Superior temporal gyrus (tissue), 1 donor: ENCODE data around the gene AGRN.
"Not testable (repeated sequence)": the region's sequence is repeated elsewhere in the genome, so short reads cannot be mapped to it uniquely, and the experiment has no call there.

ENCODE experiments used
- DNase-seq: peaks from one replicate; pipeline ENCODE4 v3.0.0-alpha.2; 2016; ENCODE audit errors: extremely low spot score

Gene AGRN

DNA sequence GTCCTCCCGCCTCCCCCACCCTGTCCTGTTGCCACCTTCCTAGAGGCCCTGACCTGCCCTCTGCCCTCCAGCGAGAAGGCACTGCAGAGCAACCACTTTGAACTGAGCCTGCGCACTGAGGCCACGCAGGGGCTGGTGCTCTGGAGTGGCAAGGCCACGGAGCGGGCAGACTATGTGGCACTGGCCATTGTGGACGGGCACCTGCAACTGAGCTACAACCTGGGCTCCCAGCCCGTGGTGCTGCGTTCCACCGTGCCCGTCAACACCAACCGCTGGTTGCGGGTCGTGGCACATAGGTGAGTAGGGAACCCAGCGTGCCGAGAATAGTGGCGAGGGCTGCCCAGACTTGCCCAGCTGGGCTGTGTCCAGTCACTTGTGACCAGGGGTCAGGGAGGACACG lies 33.8 kb downstream of the AGRN start:
- no peak for DNase-seq

DNA sequence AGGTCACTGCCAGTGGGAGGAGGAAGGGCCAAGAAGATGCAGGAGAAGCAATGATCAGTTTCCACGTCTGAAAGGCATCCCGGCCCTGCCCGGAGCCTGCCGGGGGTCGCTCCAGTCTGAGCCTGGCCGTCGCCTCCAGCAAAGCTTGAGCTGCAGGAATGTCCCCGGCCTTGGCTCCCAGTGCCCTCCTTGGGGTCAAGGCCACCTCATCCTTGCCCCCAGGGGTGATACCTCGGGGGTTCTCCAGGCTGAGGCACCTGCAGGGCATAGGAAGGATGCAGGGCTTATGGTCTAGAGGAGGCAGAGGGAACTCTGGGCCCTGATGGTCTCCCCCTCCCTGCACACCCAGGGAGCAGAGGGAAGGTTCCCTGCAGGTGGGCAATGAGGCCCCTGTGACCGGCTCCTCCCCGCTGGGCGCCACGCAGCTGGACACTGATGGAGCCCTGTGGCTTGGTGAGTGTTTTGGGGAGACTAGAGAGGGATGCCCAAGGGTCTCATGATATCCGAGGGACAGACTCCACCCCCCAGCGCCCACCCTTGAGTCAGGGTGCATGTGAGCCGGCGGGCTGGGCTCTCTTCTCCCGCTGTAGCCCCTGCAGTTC lies 34.3 kb downstream of the AGRN start:
- DNase-seq, result no peak

DNA sequence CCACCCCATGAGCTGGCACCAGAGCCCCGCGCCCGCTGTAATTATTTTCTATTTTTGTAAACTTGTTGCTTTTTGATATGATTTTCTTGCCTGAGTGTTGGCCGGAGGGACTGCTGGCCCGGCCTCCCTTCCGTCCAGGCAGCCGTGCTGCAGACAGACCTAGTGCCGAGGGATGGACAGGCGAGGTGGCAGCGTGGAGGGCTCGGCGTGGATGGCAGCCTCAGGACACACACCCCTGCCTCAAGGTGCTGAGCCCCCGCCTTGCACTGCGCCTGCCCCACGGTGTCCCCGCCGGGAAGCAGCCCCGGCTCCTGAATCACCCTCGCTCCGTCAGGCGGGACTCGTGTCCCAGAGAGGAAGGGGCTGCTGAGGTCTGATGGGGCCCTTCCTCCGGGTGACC lies 35.1 kb downstream of the AGRN start:
- DNase-seq, result no peak

DNA sequence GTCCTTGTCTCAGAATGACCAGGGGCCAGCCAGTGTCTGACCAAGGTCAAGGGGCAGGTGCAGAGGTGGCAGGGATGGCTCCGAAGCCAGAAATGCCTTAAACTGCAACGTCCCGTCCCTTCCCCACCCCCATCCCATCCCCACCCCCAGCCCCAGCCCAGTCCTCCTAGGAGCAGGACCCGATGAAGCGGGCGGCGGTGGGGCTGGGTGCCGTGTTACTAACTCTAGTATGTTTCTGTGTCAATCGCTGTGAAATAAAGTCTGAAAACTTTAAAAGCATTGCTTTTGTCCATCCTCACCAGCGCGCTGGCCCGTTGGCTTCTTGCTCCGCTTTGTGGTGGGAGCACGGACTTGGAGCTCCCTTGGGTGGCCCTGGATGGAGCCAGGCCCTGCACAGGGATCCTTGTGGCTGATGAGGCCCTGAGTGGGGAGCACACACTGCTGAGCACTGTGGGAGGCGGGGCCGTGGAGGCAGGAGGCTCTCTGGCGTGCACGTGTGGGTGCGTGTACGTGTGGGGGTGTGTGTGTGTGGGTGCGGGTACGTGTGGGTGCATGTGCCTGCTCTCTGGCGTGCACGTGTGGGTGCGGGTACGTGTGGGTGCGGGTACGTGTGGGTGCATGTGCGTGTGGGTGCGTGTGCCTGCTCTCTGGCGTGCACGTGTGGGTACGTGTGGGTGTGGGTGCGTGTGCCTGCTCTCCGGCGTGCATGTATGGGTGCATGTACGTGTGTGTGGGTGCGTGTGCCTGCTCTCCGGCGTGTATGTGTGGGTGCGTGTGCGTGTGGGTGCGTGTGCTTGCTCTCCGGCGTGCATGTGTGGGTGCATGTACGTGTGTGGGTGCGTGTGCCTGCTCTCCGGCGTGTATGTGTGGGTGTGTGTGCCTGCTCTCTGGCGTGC lies 36.2 kb downstream of the AGRN start:
- no peak for DNase-seq

DNA sequence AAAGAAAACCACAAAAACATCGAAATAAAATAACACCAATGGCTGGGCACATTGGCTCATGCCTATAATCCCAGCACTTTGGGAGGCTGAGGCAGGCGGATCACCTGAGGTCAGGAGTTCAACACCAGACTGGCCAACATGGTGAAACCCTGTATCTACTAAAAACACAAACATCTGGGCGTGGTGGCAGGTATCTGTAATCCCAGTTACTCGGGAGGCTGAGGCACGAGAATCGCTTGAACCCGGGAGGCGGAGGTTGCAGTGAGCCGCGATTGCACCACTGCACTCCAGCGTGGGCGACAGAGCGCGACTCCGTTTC lies 37.8 kb downstream of the AGRN start:
- not testable (repeated sequence) for DNase-seq

DNA sequence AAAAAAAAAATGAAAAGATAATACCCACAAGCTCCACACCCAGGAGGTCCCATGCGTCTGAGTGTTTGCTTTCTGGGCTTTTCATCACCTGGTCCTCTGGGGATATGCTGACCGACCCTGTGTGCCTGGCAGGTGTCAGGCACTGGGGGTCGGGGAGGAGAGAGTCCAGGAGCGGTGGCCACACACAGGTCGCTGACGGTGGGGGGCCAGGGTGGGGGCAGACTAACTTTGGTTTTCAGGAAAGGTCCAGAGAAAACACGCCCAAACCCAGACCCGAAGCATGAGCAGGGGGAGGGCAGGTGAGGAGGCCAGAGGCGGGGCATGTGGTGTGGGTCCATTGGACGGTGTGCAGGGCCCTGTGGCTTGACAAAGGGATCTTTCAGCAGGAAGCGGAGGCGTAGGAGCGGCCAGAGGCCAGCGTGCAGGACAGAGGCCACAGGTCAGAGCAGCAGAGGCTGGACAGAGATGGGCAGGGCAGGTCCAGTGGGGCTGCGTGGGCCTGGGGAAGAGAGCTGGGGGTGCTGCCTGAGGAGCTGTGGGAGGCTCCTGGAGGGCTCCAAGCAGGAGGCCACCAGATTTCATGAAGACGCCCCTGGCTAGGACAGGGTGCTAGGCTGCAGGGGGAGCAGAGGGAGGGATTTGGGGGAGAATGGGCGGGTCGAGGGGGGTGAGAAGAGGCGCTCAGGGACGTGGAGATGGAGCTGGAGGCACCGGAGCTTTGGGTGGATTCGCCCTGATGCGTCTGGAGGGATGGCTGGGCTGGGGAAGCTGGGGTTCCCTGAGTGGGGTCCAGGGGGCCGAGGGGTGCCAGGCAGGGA lies 38.4 kb downstream of the AGRN start:
- DNase-seq, result no peak

DNA sequence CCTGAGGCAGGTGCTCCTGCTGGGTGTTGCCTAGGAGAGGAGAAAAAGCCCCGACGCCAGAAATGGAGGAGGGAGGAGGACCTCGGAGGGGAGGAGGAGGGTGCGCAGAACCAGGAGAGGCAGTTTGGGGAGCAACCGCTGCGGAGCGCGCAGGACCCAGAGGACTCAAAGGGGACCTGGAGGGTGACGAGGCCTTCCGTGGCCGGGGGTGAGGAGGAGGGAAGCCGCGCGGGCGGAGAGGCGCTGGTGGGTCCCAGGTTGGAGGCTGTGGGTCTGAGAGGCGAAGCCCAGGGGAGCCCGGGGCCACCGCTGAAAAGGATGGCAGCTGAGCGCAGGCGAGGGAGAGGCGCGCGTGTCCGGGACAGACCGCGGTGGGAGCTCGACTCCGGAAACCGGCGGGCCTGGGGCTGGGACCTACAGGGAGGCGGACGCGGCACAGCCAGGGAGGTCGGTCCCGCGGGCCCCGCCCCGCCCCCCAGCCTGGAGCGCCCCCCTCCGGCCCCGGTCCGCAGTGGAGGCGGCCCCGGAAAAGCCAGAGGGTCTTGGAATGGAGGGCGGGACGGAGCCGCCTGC lies 39.1 kb downstream of the AGRN start:
- DNase-seq, result no peak

DNA sequence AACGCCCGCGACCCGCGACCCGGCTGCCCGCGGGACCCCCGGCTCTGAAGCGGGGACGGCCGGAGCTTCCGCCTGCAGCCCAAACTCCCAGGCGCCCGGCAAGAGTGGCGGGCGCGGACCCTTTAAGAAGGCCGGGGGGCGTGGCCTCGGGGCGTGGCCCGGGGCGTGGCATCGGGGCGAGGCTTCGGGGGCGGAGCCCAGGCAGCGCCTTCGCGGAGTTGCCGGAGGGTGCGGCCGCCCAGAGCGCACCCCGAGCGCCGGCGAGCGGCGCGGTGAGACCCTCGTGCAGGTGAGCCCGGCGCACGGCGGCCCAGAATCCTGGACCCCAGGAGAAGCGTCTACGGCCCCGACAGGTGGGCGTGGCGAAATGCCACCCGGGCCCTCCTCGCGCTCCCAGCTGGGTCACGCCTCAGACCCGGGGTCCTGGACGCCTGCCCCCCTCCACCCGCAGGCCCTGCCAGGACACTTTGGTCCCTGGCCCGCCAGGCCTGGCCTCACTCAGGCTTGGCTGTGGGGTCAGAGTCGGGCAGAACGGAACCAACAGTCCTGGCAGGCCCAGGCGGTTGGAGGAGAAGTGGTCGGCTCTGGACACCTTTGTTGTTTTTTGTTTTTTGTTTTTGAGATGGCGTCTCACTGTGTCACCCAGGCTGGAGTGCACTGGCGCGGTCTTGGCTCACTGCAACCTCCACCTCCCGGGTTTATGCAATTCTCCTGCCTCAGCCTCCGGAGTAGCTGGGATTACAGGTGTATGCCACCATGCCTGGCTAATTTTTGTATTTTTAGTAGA lies 39.8 kb downstream of the AGRN start:
- peak; percentile 76 for DNase-seq

DNA sequence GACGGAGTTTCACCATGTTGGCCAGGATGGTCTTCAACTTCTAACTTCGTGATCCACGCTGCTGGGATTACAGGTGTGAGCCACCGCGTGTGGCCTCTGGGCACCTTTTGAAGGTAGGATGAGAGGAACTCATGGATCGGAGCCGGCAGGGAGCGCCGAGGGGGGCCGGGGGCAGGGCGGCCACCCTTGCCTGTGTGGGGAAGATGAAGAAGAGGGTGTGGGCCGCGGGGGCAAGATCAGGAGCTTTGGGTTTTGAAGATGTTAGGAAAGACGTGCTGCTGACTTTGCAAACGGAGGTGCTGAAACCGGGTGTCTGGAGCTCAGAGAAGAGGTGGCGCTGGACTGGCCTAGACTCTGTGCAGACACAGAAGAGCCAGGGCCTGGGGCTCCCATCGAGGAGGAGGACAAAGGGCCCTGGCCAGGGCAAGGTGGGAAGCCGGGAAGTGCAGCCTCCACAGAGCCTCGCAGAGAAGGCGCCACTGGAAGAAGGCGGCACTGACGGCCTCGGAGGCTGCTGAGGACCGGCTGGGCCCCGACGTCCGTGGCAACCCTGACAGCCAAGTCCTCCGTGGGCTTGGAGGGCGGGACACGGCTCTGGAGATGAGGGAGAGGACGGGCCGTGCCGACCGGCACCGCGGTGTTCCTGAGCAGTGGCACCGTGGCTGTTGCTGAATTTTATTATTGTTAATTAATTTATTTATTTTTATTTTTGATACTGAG lies 40.5 kb downstream of the AGRN start:
- DNase-seq, result no peak

DNA sequence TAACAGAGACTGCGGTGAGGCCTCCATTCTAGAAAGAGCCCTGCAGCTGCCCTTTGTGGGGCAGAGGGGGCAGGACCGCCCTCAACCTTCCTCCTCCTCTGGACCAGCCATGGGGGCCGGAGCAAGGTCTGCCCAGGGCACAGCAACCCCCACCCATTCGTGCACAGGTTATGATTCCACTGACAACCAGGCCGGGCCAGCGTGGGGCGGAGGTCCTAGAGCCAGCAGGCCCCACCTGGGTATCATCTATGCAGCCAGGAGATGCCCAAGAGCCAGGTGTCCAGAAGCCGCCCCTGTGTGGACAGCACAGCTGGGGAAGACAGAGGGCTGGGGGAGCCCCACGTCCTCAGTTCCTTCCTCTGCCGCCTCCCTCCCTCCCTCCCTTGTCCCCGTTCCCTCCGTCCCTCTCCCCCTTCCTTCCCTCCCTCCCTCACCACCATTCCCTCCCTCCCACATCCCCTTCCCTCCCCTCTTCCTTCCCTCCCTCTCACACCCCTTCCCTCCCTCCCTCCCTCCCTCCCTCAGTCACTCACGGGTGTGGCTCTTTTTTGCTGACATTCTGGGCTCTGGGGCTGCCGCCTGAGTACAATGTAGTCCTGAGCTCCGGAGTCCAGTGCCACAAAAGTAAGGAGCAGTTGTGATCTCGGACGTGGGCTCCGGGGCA lies 41.9 kb downstream of the AGRN start:
- no peak for DNase-seq

DNA sequence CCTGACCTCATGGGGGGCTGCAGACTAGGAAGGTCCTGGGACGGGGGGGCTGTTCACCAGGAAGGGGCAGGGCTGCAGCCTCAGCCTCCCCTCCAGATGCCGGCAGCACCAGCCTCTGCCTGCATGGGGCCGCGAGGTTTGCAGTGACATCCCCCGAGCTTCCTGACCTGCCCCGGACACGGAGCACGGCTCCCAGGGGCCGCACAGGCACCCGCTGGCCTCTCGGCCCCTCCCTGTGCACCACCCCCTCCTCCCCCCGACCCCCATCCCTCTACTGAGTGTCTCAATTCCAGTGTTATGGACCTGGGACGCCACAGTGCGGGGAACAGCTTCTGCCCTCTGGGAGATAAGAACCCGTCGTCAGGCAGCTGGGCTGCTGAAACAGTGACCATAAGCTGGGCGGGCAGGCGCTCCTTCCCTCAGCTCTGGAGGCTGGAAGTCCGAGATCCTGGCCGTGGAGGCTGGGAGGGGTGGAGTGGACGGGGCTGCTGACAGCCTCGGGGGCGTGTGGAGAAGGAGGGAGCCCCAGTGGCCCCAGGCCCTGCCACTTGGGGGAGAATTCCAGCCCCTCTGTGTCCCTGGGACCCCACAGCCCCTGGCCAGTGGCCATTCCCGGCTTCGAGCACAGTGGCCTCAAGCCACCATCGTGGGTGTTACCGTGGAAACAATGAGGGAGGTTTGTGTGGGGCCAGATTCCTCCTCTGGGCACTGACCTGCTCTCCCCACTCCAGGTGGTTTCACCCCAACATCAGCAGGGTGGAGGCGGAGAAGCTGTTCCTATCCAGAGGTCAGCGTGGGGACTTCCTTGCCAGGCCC lies 42.6 kb downstream of the AGRN start:
- no peak for DNase-seq

DNA sequence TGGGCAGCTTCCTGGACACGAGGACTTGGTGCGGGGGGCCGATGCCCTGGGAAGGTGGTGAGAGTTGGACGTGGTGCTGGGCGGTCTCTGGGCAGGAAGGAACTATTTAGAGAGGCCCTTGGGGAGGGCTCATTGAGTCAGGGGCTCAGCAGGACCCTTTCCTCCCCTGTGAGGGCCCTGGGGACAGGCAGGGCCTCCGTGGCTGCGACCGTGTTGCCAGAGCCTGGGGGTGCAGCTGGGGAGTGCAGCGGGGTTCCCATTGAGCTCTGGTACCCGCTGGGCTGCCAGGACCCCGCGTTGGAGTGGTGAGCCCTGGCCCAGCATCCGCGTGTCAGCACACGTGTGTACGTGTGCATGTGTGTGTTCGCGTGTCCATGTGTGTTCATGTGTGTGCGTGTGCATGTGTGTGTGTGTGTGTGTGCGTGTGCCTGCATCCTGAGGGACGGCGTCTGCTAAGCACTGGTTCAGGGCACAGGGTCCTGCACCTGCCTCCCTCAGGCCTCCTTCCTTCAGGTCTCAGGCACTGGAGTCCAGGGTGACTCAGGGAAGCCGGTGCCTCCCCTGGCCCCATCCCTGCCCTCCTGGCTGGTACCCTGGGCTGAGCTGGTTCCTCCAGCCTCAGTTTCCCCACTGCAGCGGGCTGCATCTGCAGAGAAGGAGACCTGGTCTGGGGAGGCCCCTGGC lies 43.5 kb downstream of the AGRN start:
- DNase-seq, result no peak

DNA sequence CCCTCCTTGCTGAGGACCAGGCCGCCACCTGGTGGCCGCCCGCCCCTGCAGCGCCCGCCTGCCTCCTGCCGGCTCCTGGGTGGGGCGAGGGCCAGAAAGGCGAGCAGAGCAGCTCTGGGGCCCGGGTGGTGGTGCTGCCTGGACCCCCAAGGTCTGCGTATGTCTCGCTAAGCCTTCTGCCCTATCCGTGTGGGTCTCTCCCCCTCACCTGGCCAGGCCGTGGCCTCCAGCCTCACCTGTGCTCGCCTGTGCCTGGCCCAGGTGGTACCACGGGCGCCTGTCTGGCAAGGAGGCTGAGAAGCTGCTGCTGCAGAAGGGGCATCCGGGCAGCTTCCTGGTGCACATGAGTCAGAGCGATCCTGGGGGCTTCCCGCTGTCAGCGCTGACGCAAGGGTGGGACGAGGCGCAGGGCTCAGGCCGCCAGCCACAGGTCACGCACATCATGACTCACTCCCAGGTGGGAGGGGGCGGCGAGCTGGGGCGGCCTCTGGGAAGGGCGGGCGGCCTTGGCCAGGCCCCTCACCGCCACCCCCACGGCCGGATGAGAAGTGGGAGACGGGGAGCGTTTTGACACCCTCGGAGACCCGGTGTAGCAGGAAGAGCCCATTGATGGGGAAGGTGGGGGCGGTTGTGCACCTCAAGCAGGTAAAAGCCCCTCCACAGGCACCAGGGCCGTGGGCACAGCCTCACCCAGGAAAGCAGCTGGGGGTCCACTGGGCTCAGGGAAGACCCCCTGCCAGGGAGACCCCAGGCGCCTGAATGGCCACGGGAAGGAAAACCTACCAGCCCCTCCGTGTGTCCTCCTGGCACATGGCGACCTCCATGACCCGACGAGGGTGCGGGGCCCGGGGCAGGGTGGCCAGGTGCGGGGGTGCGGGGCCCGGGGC lies 44.3 kb downstream of the AGRN start:
- no peak for DNase-seq

DNA sequence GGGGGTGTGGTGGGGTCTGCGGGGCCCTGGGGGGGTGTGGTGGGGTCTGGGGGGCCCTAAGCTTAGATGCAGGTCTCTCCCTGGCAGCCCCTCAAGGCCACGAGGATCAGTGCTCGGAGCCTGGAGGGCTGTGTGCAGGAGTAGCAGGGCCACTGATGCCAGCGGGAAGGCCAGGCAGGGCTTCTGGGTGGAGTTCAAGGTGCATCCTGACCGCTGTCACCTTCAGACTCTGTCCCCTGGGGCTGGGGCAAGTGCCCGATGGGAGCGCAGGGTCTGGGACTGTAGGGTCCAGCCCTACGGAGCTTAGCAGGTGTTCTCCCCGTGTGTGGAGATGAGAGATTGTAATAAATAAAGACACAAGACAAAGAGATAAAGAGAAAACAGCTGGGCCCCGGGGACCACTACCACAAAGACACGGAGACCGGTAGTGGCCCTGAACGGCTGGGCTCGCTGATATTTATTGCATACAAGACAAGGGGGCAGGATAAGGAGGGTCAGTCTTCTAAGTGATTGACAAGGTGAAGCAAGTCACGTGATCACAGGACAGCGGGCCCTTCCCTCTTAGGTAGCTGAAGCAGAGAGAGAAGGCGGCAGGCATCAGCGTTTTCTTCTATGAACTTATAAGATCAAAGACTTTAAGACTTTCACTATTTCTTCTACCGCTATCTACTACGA lies 45.5 kb downstream of the AGRN start:
- no peak for DNase-seq

DNA sequence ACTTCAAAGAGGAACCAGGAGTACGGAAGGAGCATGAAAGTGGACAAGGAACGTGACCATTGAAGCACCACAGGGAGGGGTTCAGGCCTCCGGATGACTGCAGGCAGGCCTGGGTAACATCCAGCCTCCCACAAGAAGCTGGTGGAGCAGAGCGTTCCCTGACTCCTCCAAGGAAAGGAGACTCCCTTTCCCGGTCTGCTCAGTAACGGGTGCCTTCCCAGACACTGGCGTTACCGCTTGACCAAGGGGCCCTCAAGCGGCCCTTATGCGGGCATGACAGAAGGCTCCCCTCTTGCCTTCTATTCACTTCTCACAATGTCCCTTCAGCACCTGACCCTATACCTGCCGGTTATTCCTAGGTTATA lies 46.0 kb downstream of the AGRN start:
- not testable (repeated sequence) for DNase-seq

DNA sequence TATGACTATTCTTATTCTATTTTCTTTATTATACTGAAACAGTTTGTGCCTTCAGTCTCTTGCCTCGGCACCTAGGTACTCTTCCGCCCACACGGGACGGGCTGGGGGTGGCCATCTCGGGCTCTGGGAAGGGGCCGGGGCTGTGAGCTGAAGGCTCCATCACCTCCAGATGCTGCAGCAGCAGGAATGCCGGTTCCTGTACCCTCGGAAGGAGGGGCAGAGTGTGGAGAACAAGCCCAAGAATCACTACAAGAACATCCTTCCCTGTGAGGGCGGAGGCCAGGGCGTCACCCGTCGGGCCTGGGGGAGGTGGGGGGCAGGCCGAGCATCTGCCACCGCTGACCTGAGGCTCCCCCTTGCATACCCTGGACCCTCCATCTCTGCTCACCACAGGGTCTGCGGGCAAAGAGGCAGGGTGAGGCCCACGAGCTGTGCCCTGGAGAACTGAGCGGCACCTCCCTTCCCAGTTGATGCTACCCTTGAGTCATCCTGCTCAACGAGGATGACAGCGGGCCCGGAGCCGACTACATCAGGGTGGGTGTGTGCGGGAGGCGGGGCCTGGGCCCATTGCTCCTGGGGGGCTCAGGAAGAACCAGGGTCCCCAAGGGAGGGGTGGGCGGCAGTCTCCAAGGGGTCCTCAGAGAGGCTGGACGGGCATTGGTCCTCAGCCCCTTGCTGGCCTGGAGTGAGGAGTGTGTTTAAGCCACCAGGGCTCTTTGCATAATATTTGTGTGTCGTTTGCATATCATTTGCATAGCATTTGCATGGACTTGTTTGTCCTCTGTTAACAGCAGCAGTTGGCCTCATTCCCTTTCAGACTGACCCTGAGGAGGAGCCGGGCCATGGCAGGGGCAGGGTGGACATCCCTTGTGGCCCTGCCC lies 46.7 kb downstream of the AGRN start:
- no peak for DNase-seq
